Measurements from ENCODE around the gene PARM1.

The PARM1 gene

GRCh38 chr4:75065909-75066308 is 133.0 kb downstream of the PARM1 start:
- DNase-seq (ENCODE audit: low spot score), result no peak
- no peak for TF ChIP-seq CTCF (IDR thresholded peaks at IDR 0.05; ENCODE audit: extremely low read depth, insufficient read depth, missing control alignments)
- in situ Hi-C loops (cut with MboI; ENCODE audit: low pct_unique_long_range_greater_than_20kb, low sequenced_read_pairs, unreplicated experiment), result no loop called here

- in situ Hi-C loops (cut with MboI; ENCODE audit: low pct_unique_long_range_greater_than_20kb, low sequenced_read_pairs, unreplicated experiment), result no loop called here
- no peak for TF ChIP-seq CTCF (IDR thresholded peaks at IDR 0.05; ENCODE audit: extremely low read depth, insufficient read depth, missing control alignments)
- no peak for DNase-seq (ENCODE audit: low spot score)
These were observed 136.7 kb downstream of the PARM1 start for GRCh38 chr4:75069493-75070074.

- TF ChIP-seq CTCF (IDR thresholded peaks at IDR 0.05; ENCODE audit: extremely low read depth, insufficient read depth, missing control alignments), result no peak
- in situ Hi-C loops (cut with MboI; ENCODE audit: low pct_unique_long_range_greater_than_20kb, low sequenced_read_pairs, unreplicated experiment), result no loop called here
- no peak for DNase-seq (ENCODE audit: low spot score)
These were observed 138.4 kb downstream of the PARM1 start for GRCh38 chr4:75071317-75071716.

GRCh38 chr4:75080888-75081287 is 148.0 kb downstream of the PARM1 start:
- in situ Hi-C loops (cut with MboI; ENCODE audit: low pct_unique_long_range_greater_than_20kb, low sequenced_read_pairs, unreplicated experiment), result no loop called here
- TF ChIP-seq CTCF (IDR thresholded peaks at IDR 0.05; ENCODE audit: extremely low read depth, insufficient read depth, missing control alignments), result no peak
- DNase-seq (ENCODE audit: low spot score), result no peak

GRCh38 chr4:75081561-75081960 is 148.6 kb downstream of the PARM1 start:
- in situ Hi-C loops (cut with MboI; ENCODE audit: low pct_unique_long_range_greater_than_20kb, low sequenced_read_pairs, unreplicated experiment), result no loop called here
- DNase-seq (ENCODE audit: low spot score), result no peak
- no peak for TF ChIP-seq CTCF (IDR thresholded peaks at IDR 0.05; ENCODE audit: extremely low read depth, insufficient read depth, missing control alignments)

- TF ChIP-seq CTCF (IDR thresholded peaks at IDR 0.05; ENCODE audit: extremely low read depth, insufficient read depth, missing control alignments), result no peak
- no peak for DNase-seq (ENCODE audit: low spot score)
- in situ Hi-C loops (cut with MboI; ENCODE audit: low pct_unique_long_range_greater_than_20kb, low sequenced_read_pairs, unreplicated experiment), result no loop called here
These were observed 154.5 kb downstream of the PARM1 start for GRCh38 chr4:75087416-75087815.

GRCh38 chr4:75087865-75088264 is 154.9 kb downstream of the PARM1 start:
- DNase-seq (ENCODE audit: low spot score), result no peak
- in situ Hi-C loops (cut with MboI; ENCODE audit: low pct_unique_long_range_greater_than_20kb, low sequenced_read_pairs, unreplicated experiment), result no loop called here
- no peak for TF ChIP-seq CTCF (IDR thresholded peaks at IDR 0.05; ENCODE audit: extremely low read depth, insufficient read depth, missing control alignments)
